ENCODE results near the gene DYNLL1. TPM values are rescaled to one million over a fixed set of nuclear protein-coding genes. Genes with fewer than 3 reads are reported as not detected.

The DYNLL1 gene
- total RNA-seq, 1 experiment from 2014 or later, result 618 TPM

- Histone ChIP-seq H2AFZ (ENCODE audit: low read length) (no peak overlapping the region), H3K56ac (ENCODE audit: insufficient read length, low read depth, low read length) (no peak overlapping the region), H3K9ac (ENCODE audit: extremely low read depth, insufficient read length, low read length) (no peak overlapping the region), H4K91ac (ENCODE audit: insufficient read length, low read depth, low read length) (no peak overlapping the region), H2BK20ac (ENCODE audit: low read depth, low read length, poor library complexity, severe bottlenecking) (no peak overlapping the region), H2BK5ac (ENCODE audit: insufficient read length, low read length) (no peak overlapping the region), H3K14ac (ENCODE audit: insufficient read depth, low read length) (no peak overlapping the region), H3K23me2 (ENCODE audit: insufficient read length, low read depth, low read length, poor library complexity, severe bottlenecking) (no peaks in the 10 kb centered on the region), H2BK15ac (ENCODE audit: low read depth, low read length) (no peak overlapping the region), H4K8ac (replicated peaks; ENCODE audit: insufficient read length, low read depth, low read length) (no peak overlapping the region), H3K4me1 (ENCODE audit: insufficient read depth, low read length) (no peaks in the 10 kb centered on the region), H4K5ac (ENCODE audit: insufficient read length, low read depth, low read length) (no peak overlapping the region), H2BK12ac (ENCODE audit: insufficient read length, low read depth, low read length) (no peak overlapping the region), H3K9me3 (ENCODE audit: control insufficient read depth, low read depth, low read length) (no peaks in the 10 kb centered on the region), H3K4ac (ENCODE audit: low read depth, low read length) (no peak overlapping the region), H3K4me2 (ENCODE audit: insufficient read depth, insufficient read length, low read length) (no peak overlapping the region), H4K20me1 (ENCODE audit: control insufficient read depth, insufficient read depth, insufficient read length) (no peaks in the 10 kb centered on the region), H3K18ac (ENCODE audit: insufficient read length, low read depth, low read length) (no peak overlapping the region), H3K79me2 (ENCODE audit: insufficient read depth, low read length) (no peaks in the 10 kb centered on the region), H3T11ph (ENCODE audit: low read length) (no peak overlapping the region), H2AK5ac (ENCODE audit: insufficient read length, low read length) (no peak overlapping the region), H3K27me3 (ENCODE audit: insufficient read depth, low read length) (no peaks in the 10 kb centered on the region), H2BK120ac (ENCODE audit: low read depth, low read length, poor library complexity, severe bottlenecking) (no peak overlapping the region), H3K79me1 (ENCODE audit: insufficient read depth, low read depth, low read length, poor library complexity, severe bottlenecking) (peaks cover 3% of the 10 kb centered on the region), H3K23ac (ENCODE audit: insufficient read length, low read depth, low read length) (no peak overlapping the region), H3K27ac (ENCODE audit: insufficient read length, low read depth, low read length) (no peak overlapping the region)
- Mint-ChIP-seq H3K36me3 (ENCODE audit: insufficient read depth in 1 of 3, low read depth in 3 of 3) (peaks cover 29 to 73% (median 45%) of the 10 kb centered on the region in 3 experiments; a peak in 6 of 7 replicates), H3K4me3 (no peak overlapping the region), H3K9me3 (no peaks in the 10 kb centered on the region), H3K27ac (no peak overlapping the region), H3K4me1 (no peaks in the 10 kb centered on the region), H3K27me3 (ENCODE audit: low read depth) (no peaks in the 10 kb centered on the region)
- no peak for DNase-seq
- WGBS (ENCODE audit: extremely low coverage, insufficient read length, low lambda C conversion rate), result no CpG with 5 or more reads among the region's 3 CpGs
- TF ChIP-seq CTCF (conservative IDR thresholded peaks at IDR 0.05), result no peak
Measured at GRCh38 chr12:120453060-120453750, 42.7 kb upstream of the DYNLL1 start.
